ENCODE results near the gene FBXL7.

The FBXL7 gene

GRCh38 chr5:15463231-15463980, 36.6 kb upstream of the FBXL7 start:
- no peak overlapping the region for H3K4me3 ChIP-seq (replicated peaks; ENCODE audit: low read depth, low read length)
- peak; percentile 44 for TF ChIP-seq CTCF (IDR thresholded peaks at IDR 0.05; ENCODE audit: low read depth, low read length, missing control alignments)
- no peak for DNase-seq (ENCODE audit: extremely low read depth, low read depth)

- no peak overlapping the region for H3K4me3 ChIP-seq (replicated peaks; ENCODE audit: low read depth, low read length)
- no peak for DNase-seq (ENCODE audit: extremely low read depth, low read depth)
- TF ChIP-seq CTCF (IDR thresholded peaks at IDR 0.05; ENCODE audit: low read depth, low read length, missing control alignments): no peak
These were observed 27.9 kb upstream of the FBXL7 start for GRCh38 chr5:15472116-15472515.

- no peak for TF ChIP-seq CTCF (IDR thresholded peaks at IDR 0.05; ENCODE audit: low read depth, low read length, missing control alignments)
- no peak overlapping the region for H3K4me3 ChIP-seq (replicated peaks; ENCODE audit: low read depth, low read length)
- DNase-seq (ENCODE audit: extremely low read depth, low read depth): no peak
These were observed 25.7 kb upstream of the FBXL7 start for GRCh38 chr5:15474143-15474719.

- DNase-seq (ENCODE audit: extremely low read depth, low read depth): no peak
- no peak for TF ChIP-seq CTCF (IDR thresholded peaks at IDR 0.05; ENCODE audit: low read depth, low read length, missing control alignments)
- H3K4me3 ChIP-seq (replicated peaks; ENCODE audit: low read depth, low read length): no peak overlapping the region
These were observed 24.6 kb upstream of the FBXL7 start for GRCh38 chr5:15475367-15475766.

- TF ChIP-seq CTCF (IDR thresholded peaks at IDR 0.05; ENCODE audit: low read depth, low read length, missing control alignments): no peak
- no peak overlapping the region for H3K4me3 ChIP-seq (replicated peaks; ENCODE audit: low read depth, low read length)
- no peak for DNase-seq (ENCODE audit: extremely low read depth, low read depth)
These were observed 23.0 kb upstream of the FBXL7 start for GRCh38 chr5:15476977-15477376.

- no peak for TF ChIP-seq CTCF (IDR thresholded peaks at IDR 0.05; ENCODE audit: low read depth, low read length, missing control alignments)
- no peak overlapping the region for H3K4me3 ChIP-seq (replicated peaks; ENCODE audit: low read depth, low read length)
- DNase-seq (ENCODE audit: extremely low read depth, low read depth): no peak
These were observed 19.5 kb upstream of the FBXL7 start for GRCh38 chr5:15480436-15480835.
